Measurements from ENCODE around the gene SSR4.

The SSR4 gene

GRCh38 chrX:153791104-153791852, 3.2 kb upstream of the SSR4 start:
- POLR2A ChIA-PET, result interaction anchor here (1.2 kb wide), 1 partner anchor 144 kb away, joined by 3 read pairs; the partner anchor contains the start of gene NAA10
- DNase-seq (ENCODE audit: extremely low spot score), result no peak
- no peak for TF ChIP-seq ARNT (IDR thresholded peaks at IDR 0.05)
- TF ChIP-seq ELF4 (IDR thresholded peaks at IDR 0.05), result no peak
- TF ChIP-seq L3MBTL2 (conservative IDR thresholded peaks at IDR 0.05), result no peak
- no peak for TF ChIP-seq ZNF384 (IDR thresholded peaks at IDR 0.05)
- TF ChIP-seq BHLHE40 (IDR thresholded peaks at IDR 0.05; ENCODE audit: borderline replicate concordance), result no peak
- TF ChIP-seq NFRKB (IDR thresholded peaks at IDR 0.05), result no peak
- no peak for TF ChIP-seq FOXK2 (IDR thresholded peaks at IDR 0.05)
- no peak for TF ChIP-seq PKNOX1 (IDR thresholded peaks at IDR 0.05)
- no peak for TF ChIP-seq CTBP1 (IDR thresholded peaks at IDR 0.05; ENCODE audit: borderline replicate concordance)
- no peak for TF ChIP-seq FOXA1 (IDR thresholded peaks at IDR 0.05)
- no peak for TF ChIP-seq HDGF (IDR thresholded peaks at IDR 0.05; ENCODE audit: borderline replicate concordance)
- no peak for TF ChIP-seq FOXM1 (IDR thresholded peaks at IDR 0.05; ENCODE audit: borderline replicate concordance)
- no peak for TF ChIP-seq TARDBP (IDR thresholded peaks at IDR 0.05)
- TF ChIP-seq LEF1 (IDR thresholded peaks at IDR 0.05; ENCODE audit: borderline replicate concordance), result no peak
- no peak for TF ChIP-seq SP1 (IDR thresholded peaks at IDR 0.05)
- no peak for TF ChIP-seq SUZ12 (IDR thresholded peaks at IDR 0.05)
- CTCF ChIA-PET, result interaction anchor here (0.7 kb wide), 1 partner anchor 26 kb away, joined by 3 read pairs; no protein-coding TSS in a partner anchor

- DNase-seq (ENCODE audit: extremely low spot score), result no peak
These were observed 2.1 kb upstream of the SSR4 start for GRCh38 chrX:153792368-153792767.

GRCh38 chrX:153793291-153793690, 1.2 kb upstream of the SSR4 start:
- TF ChIP-seq ZNF384 (IDR thresholded peaks at IDR 0.05) (no peak), FOXM1 (IDR thresholded peaks at IDR 0.05; ENCODE audit: borderline replicate concordance) (no peak), TARDBP (IDR thresholded peaks at IDR 0.05) (no peak), HDGF (IDR thresholded peaks at IDR 0.05; ENCODE audit: borderline replicate concordance) (no peak), FOXK2 (IDR thresholded peaks at IDR 0.05) (no peak), LEF1 (IDR thresholded peaks at IDR 0.05; ENCODE audit: borderline replicate concordance) (no peak)
- DNase-seq (ENCODE audit: extremely low spot score), result no peak
- POLR2A ChIA-PET, result interaction anchor here (1.2 to 1.7 kb wide), 2 partner anchors 13 kb away, joined by 3 to 11 read pairs; partner anchors contain the start of gene SRPK3
- CTCF ChIA-PET, result interaction anchor here (0.6 to 0.9 kb wide), 2 partner anchors 11 to 145 kb away, joined by 3 to 6 read pairs; no protein-coding TSS in a partner anchor

More at GRCh38 chrX:153792368-153792767, 2.1 kb upstream of the SSR4 start:
- ChIA-PET CTCF (interaction anchor here (0.7 kb wide), 1 partner anchor 27 kb away, joined by 3 read pairs; no protein-coding TSS in a partner anchor), POLR2A (no interaction called here)
- TF ChIP-seq FOXK2 (IDR thresholded peaks at IDR 0.05) (no peak), TARDBP (IDR thresholded peaks at IDR 0.05) (no peak), FOXA1 (IDR thresholded peaks at IDR 0.05) (no peak), NFRKB (IDR thresholded peaks at IDR 0.05) (no peak), L3MBTL2 (conservative IDR thresholded peaks at IDR 0.05) (no peak), BHLHE40 (IDR thresholded peaks at IDR 0.05; ENCODE audit: borderline replicate concordance) (no peak), SUZ12 (IDR thresholded peaks at IDR 0.05) (no peak), ZNF384 (IDR thresholded peaks at IDR 0.05) (no peak)

GRCh38 chrX:153794897-153795816, 689 bp downstream of the SSR4 start:
- ChIA-PET POLR2A (interaction anchor here (0.5 to 1.7 kb wide), 13 partner anchors 11 to 854 kb away, joined by 3 to 11 read pairs (median 4); partner anchors contain the start of gene ARHGAP4), CTCF (no interaction called here)

GRCh38 chrX:153797415-153798015, 3.0 kb downstream of the SSR4 start:
- ChIA-PET CTCF (no interaction called here), POLR2A (no interaction called here)
- no peak for DNase-seq (ENCODE audit: extremely low spot score)
- TF ChIP-seq FOXM1 (IDR thresholded peaks at IDR 0.05; ENCODE audit: borderline replicate concordance) (no peak), TARDBP (IDR thresholded peaks at IDR 0.05) (no peak), FOXK2 (IDR thresholded peaks at IDR 0.05) (no peak), PKNOX1 (IDR thresholded peaks at IDR 0.05) (no peak), FOXA1 (IDR thresholded peaks at IDR 0.05) (no peak), SP1 (IDR thresholded peaks at IDR 0.05) (no peak), L3MBTL2 (conservative IDR thresholded peaks at IDR 0.05) (no peak), ARNT (IDR thresholded peaks at IDR 0.05) (no peak), ZNF384 (IDR thresholded peaks at IDR 0.05) (no peak), LEF1 (IDR thresholded peaks at IDR 0.05; ENCODE audit: borderline replicate concordance) (no peak), BHLHE40 (IDR thresholded peaks at IDR 0.05; ENCODE audit: borderline replicate concordance) (no peak)

More at GRCh38 chrX:153794897-153795816, 689 bp downstream of the SSR4 start:
- TF ChIP-seq CTBP1 (IDR thresholded peaks at IDR 0.05; ENCODE audit: borderline replicate concordance) (no peak), ELF4 (IDR thresholded peaks at IDR 0.05) (no peak), BHLHE40 (IDR thresholded peaks at IDR 0.05; ENCODE audit: borderline replicate concordance) (no peak), ARNT (IDR thresholded peaks at IDR 0.05) (no peak), SUZ12 (IDR thresholded peaks at IDR 0.05) (no peak), PKNOX1 (IDR thresholded peaks at IDR 0.05) (no peak), TARDBP (IDR thresholded peaks at IDR 0.05) (no peak), NFRKB (IDR thresholded peaks at IDR 0.05) (no peak), L3MBTL2 (conservative IDR thresholded peaks at IDR 0.05) (no peak), SP1 (IDR thresholded peaks at IDR 0.05) (no peak), FOXM1 (IDR thresholded peaks at IDR 0.05; ENCODE audit: borderline replicate concordance) (no peak)
- peak; percentile 23 for DNase-seq (ENCODE audit: extremely low spot score)
